ENCODE results near the gene AGTR1.
A peak's percentile ranks its signal among the peaks of the same experiment; 100 is the strongest.
"Not testable (repeated sequence)": the region's sequence is repeated elsewhere in the genome, so short reads cannot be mapped to it uniquely, and the experiment has no call there.

Gene AGTR1

GRCh38 chr3:148718982-148719862 lies 21.5 kb downstream of the AGTR1 start:
- no peak for DNase-seq (ENCODE audit: low read depth, low spot score)

GRCh38 chr3:148720873-148721272 lies 23.2 kb downstream of the AGTR1 start:
- DNase-seq (ENCODE audit: low read depth, low spot score): no peak

- peak; percentile 26 for DNase-seq (ENCODE audit: low read depth, low spot score)
These were observed 25.9 kb downstream of the AGTR1 start for GRCh38 chr3:148723631-148724030.

DNA sequence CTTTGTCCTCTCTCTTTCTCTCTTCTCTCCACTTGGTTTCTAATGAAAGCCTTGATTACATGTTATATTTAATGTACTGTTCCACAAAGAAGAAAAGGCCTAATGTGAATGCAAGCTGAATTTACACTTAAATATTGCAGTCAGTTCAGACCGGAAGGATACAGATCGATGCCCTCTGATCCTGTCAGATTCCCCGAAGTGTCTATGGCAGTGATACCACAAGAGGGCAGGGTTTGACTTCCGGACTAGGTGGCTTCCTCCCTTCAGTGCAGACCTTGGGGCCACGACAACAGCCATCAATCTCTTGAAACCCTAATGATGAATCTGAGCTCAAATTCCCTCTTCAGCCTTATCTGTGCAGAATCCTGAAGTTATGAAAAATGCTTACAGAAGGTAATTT lies 29.5 kb downstream of the AGTR1 start:
- DNase-seq (ENCODE audit: low read depth, low spot score): no peak

GRCh38 chr3:148728753-148729152 lies 31.1 kb downstream of the AGTR1 start:
- DNase-seq (ENCODE audit: low read depth, low spot score): no peak

- DNase-seq (ENCODE audit: low read depth, low spot score): no peak
These were observed 31.9 kb downstream of the AGTR1 start for GRCh38 chr3:148729476-148730055.

- DNase-seq (ENCODE audit: low read depth, low spot score): no peak
These were observed 33.0 kb downstream of the AGTR1 start for GRCh38 chr3:148730676-148731075.

GRCh38 chr3:148735597-148735996 lies 37.9 kb downstream of the AGTR1 start:
- no peak for DNase-seq (ENCODE audit: low read depth, low spot score)

DNA sequence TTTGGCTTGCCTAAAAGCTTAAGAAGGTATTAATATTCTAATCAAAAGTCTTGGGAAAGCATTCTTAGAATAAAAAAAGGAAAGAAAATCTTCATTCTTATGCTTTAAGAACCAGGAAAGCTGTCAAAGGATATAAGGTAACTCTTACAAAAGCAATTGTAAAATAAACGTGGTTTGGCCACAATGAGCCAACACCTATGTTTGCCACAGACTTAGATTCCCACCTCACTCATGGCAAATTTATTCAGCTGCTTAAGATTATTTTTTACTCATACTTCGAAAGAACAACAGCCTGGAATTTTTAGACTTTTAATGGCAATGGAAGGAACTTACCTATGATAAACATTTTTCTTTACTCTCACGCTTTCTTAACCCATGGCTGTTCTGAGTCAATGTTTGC lies 38.4 kb downstream of the AGTR1 start:
- no peak for DNase-seq (ENCODE audit: low read depth, low spot score)

- DNase-seq (ENCODE audit: low read depth, low spot score): no peak
These were observed 39.4 kb downstream of the AGTR1 start for GRCh38 chr3:148737104-148737530.

GRCh38 chr3:148739720-148740119 lies 42.0 kb downstream of the AGTR1 start:
- no peak for DNase-seq (ENCODE audit: low read depth, low spot score)

DNA sequence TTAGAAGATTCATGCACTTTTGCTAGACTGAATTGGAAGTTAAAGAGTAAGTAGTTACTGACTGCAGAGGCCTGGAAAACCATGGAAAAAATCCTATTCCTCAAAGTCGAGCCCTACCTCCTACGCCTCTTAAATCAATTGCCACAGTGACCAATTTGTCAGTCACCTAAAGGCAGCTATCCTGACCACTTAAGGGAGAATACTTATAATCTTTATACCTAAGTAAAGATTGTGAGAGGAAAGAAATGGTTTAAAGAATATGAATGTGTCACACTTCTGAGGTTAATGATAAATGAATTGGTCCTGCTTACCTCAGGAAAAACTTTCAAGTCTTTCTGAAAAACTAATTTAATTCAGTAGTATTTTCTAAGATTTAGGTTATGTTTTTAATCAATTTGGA lies 42.6 kb downstream of the AGTR1 start:
- DNase-seq (ENCODE audit: low read depth, low spot score): no peak

GRCh38 chr3:148741219-148741618 lies 43.5 kb downstream of the AGTR1 start:
- DNase-seq (ENCODE audit: low read depth, low spot score): no peak

DNA sequence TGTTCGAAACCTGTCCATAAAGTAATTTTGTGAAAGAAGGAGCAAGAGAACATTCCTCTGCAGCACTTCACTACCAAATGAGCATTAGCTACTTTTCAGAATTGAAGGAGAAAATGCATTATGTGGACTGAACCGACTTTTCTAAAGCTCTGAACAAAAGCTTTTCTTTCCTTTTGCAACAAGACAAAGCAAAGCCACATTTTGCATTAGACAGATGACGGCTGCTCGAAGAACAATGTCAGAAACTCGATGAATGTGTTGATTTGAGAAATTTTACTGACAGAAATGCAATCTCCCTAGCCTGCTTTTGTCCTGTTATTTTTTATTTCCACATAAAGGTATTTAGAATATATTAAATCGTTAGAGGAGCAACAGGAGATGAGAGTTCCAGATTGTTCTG lies 44.4 kb downstream of the AGTR1 start:
- DNase-seq (ENCODE audit: low read depth, low spot score): no peak

DNA sequence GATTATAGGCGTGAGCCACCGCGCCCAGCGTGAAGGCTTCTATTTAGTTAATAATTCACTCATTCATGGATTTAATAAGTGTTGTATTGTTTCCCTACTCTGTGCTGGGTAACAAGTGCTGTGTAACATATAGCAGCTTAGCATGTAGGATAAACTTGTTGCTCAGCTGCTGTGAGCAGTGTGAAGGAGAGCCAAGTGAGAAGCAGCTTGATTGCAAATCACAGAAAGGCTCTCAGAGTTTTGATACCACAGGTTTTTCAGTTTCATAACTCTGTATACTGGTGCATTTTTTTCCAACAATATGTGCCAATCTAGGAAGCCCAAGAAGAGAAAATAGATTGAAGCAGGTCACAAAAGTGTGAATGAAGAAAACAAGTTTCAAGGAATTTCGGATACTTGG lies 48.4 kb downstream of the AGTR1 start:
- no peak for DNase-seq (ENCODE audit: low read depth, low spot score)

DNA sequence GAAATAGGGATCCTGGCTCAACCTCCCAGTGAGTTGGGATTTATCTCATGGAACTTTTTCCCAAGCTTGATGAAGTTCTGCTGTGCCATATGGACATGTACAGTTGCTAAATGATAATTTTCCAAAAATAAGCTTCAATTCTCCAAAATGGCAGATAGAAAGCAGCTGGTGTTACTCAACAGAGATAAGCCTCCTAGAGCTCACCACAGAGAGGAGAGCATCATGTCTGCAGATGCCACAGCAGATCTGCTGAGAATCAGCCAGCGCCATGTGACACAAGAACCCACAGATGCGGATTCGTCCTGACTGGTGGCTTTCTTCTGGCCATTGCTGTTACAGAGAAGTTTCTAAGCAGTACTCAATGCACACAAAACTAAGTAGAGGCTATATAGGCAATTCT lies 50.6 kb downstream of the AGTR1 start:
- no peak for DNase-seq (ENCODE audit: low read depth, low spot score)

DNA sequence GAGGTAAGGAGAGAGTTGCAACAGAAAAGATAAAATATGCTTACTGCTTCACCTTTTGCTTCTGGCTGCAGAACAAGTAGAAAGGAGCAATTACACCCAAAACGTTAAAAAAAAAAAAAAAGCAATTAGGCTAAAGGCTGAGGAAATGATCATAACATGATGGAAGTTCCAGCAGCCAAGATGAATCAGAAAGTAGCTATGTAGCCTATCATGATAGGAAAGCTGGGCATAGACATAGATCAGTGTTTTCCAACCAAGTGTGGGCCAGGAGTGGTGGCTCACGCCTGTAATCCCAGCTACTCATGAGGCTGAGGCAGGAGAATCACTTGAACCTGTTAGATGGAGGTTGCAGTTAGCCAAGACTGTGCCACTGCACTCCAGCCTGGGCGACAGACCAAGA lies 52.6 kb downstream of the AGTR1 start:
- no peak for DNase-seq (ENCODE audit: low read depth, low spot score)

DNA sequence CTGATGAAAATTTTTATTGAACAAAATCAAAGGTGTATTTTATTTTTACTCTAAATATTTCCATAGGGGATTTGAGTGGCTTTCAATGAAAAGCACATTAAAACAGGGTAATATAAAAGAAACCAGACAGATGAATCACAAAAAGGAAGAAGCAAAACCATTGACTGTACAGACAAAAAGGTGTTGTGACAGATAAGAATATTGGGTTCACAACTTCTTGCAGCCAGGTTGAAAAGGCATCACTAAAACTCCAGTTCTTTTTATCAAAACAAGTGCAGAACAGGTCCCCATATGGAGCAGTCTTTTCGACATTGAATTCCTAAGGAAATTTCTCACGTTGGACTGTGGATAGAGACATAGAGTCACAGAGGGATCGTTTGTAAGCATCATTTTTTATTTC lies 53.8 kb downstream of the AGTR1 start:
- DNase-seq (ENCODE audit: low read depth, low spot score): no peak

GRCh38 chr3:148753385-148753784 lies 55.7 kb downstream of the AGTR1 start:
- DNase-seq (ENCODE audit: low read depth, low spot score): not testable (repeated sequence)

- DNase-seq (ENCODE audit: low read depth, low spot score): no peak
These were observed 57.9 kb downstream of the AGTR1 start for GRCh38 chr3:148755570-148755969.

- DNase-seq (ENCODE audit: low read depth, low spot score): no peak
These were observed 58.6 kb downstream of the AGTR1 start for GRCh38 chr3:148756311-148756710.

- DNase-seq (ENCODE audit: low read depth, low spot score): peak; percentile 9
These were observed 59.8 kb downstream of the AGTR1 start for GRCh38 chr3:148757238-148758215.

Measured in smooth muscle cell of the brain vasculature (primary cell).